Duodenal mucosa (tissue), 2 donors: ENCODE measurements around the gene HMGCS1.
"Not testable (repeated sequence)": the region's sequence is repeated elsewhere in the genome, so short reads cannot be mapped to it uniquely, and the experiment has no call there.

ENCODE experiments used
- H3K27ac ChIP-seq: one replicate; pipeline ENCODE4 v1.7.0; 2013; ENCODE audit warnings: low read depth, low read length
- H3K27me3 ChIP-seq, 2 donors: one replicate each; pipeline ENCODE4 v1.7.0; 2013; ENCODE audit warnings: low read length in 2 of 2, control low read depth in 1 of 2; ENCODE audit not compliant: insufficient read depth in 2 of 2, control insufficient read depth in 1 of 2
- H3K36me3 ChIP-seq, 2 donors: one replicate each; pipeline ENCODE4 v1.7.0; 2013; ENCODE audit warnings: low read length in 2 of 2, control low read depth in 1 of 2; ENCODE audit not compliant: insufficient read depth in 2 of 2, control insufficient read depth in 1 of 2
- H3K4me1 ChIP-seq, 2 donors: one replicate each; pipeline ENCODE4 v1.7.0; 2013; ENCODE audit warnings: low read length in 2 of 2, control low read depth in 1 of 2; ENCODE audit not compliant: insufficient read depth in 2 of 2, control insufficient read depth in 1 of 2
- H3K4me3 ChIP-seq, 2 donors: one replicate each; pipeline ENCODE4 v1.7.0; 2013; ENCODE audit warnings: low read length in 2 of 2, low read depth in 1 of 2
- H3K9ac ChIP-seq, 2 donors: one replicate each; pipeline ENCODE4 v1.7.0; 2013; ENCODE audit warnings: low read length in 2 of 2, low read depth in 1 of 2
- H3K9me3 ChIP-seq, 2 donors: one replicate each; pipeline ENCODE4 v1.7.0; 2013; ENCODE audit warnings: low read length in 2 of 2, control low read depth in 1 of 2; ENCODE audit not compliant: control insufficient read depth in 1 of 2

HMGCS1 gene

DNA sequence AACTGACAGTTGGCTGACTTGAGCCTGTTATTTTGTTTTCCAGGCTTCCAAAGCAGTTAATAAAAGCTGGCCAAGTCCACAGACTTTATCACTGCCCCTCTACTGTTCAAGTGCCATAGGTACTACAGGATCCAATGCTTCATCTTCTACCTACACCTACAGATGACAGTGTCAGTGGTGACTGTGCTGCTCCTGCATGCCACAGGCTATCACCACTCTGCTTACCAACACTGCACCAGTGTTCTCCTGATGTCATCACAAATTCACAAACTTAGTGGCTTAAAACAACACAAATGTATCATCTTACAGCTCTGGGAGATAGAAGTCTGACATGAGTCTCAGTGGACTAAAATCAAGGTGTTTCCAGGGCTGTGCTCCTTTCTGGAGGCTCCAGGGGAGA is 26.6 kb downstream of the HMGCS1 start:
- H3K4me1 ChIP-seq, result no peaks in the 10 kb centered on the region
- no peaks in the 10 kb centered on the region for H3K27me3 ChIP-seq
- no peak overlapping the region for H3K27ac ChIP-seq
- no peak overlapping the region for H3K9ac ChIP-seq
- peaks cover 6 to 45% of the 10 kb centered on the region in 2 donors for H3K36me3 ChIP-seq
- no peak overlapping the region for H3K4me3 ChIP-seq
- no peaks in the 10 kb centered on the region for H3K9me3 ChIP-seq

DNA sequence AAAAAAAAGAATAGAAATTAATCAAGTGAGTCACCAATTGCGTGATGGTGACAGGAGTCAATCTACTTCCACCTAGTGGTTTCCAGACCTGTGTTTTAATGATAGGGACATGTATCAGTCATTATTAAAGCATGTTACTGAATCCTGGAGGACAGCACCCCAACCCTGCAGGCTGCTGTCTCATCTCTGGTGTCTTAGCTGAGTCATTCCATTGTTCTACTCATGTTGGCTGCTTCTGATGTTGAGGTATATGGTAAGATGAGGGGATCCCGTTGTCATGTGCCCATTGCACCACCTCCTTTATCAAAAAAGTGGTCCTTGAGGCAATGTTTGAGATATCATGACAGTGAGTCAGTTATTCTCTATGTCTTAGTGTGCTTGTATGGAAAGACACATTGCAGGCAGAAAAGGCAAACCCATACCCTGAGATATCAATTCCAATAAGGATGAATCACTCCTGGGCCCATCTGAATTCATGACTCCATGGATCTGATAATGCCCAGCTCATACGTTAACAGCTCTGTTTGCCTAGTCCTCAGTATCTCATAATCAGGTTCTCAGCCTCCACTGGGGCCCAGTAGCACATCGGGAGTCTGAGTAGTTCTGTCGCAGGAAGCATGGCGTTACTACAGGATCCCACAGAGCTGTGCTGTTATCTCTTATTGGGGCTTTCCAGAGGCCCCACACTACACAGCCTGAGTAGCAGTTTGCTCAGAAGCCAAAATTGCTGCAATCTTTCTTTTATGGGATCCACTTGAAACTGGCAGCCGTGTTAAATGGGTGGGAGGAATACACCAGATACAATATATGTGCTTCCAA is 31.2 kb downstream of the HMGCS1 start:
- Histone ChIP-seq H3K4me1 (no peaks in the 10 kb centered on the region), H3K9me3 (no peaks in the 10 kb centered on the region), H3K4me3 (no peak overlapping the region), H3K36me3 (peaks cover 6 to 11% of the 10 kb centered on the region in 2 donors), H3K27me3 (no peaks in the 10 kb centered on the region), H3K27ac (no peak overlapping the region), H3K9ac (no peak overlapping the region)

DNA sequence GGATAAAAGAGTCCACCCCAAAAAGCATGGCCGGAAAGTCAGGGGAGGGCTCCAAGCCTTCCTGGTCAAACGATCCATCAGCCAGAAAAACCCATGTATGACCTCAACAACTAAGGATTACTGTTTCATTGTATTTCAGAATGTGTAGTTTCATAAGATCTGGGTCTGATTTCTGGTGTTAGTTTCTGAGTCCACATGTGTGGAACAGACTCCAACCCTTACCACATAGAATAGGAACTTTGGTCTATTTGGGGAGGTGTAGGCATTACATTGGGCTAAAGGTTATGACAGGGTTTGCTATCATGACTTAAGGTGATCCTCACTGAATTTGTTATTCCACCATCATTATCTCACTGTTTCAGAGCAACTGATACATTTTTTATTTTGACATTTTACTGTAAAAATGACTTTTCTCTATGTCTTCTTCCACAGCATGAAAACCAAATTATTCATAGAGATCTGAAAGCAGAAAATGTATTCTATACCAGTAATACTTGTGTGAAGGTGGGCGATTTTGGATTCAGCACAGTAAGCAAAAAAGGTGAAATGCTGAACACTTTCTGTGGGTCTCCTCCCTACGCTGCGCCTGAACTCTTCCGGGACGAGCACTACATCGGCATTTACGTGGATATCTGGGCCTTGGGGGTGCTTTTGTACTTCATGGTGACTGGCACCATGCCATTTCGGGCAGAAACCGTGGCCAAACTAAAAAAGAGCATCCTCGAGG is 33.5 kb downstream of the HMGCS1 start:
- no peak overlapping the region for H3K9ac ChIP-seq
- no peak overlapping the region for H3K4me3 ChIP-seq
- H3K36me3 ChIP-seq, result no peaks in the 10 kb centered on the region
- H3K9me3 ChIP-seq, result no peaks in the 10 kb centered on the region
- H3K27ac ChIP-seq, result no peak overlapping the region
- no peaks in the 10 kb centered on the region for H3K27me3 ChIP-seq
- no peaks in the 10 kb centered on the region for H3K4me1 ChIP-seq

- H3K27ac ChIP-seq, result no peak overlapping the region
- H3K4me1 ChIP-seq, result no peaks in the 10 kb centered on the region
- no peaks in the 10 kb centered on the region for H3K36me3 ChIP-seq
- H3K9me3 ChIP-seq, result no peaks in the 10 kb centered on the region
- H3K9ac ChIP-seq, result no peak overlapping the region
- no peaks in the 10 kb centered on the region for H3K27me3 ChIP-seq
- H3K4me3 ChIP-seq, result no peak overlapping the region
These were observed 37.8 kb downstream of the HMGCS1 start for GRCh38 chr5:43275391-43275790.

DNA sequence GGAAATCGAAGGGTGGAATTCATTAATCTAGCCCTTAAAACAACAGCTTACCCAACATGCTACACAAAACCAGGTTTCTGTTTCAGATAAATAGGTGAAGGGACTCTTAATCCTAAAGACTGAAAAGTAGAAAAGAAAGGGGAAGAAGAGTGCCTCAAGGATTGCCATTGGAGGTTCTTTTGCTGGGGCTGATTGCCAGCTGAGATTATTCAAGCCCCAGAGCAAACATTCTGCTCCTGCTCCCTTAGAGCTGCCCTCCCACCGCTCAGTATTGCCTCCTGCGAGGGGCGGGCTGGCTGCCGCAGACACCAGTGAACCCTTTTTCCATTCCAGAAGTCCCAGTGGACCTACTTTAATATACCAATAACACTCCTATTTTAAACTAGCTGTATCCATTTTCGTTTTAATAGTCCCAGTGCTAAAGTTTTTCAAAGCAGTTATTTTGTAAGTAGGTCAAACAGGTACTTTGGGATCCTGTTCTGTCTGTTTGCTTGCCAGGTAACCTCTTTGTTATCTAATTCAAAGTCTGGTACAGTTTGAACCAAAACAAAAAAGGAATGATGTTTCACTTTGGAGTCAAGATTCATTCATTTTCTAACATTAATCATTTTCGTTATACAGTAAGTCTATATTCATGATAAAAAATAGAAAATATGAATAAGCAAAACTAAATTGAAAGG is 38.6 kb downstream of the HMGCS1 start:
- no peak overlapping the region for H3K4me3 ChIP-seq
- H3K27ac ChIP-seq, result no peak overlapping the region
- no peaks in the 10 kb centered on the region for H3K9me3 ChIP-seq
- no peak overlapping the region for H3K9ac ChIP-seq
- H3K4me1 ChIP-seq, result no peaks in the 10 kb centered on the region
- no peaks in the 10 kb centered on the region for H3K27me3 ChIP-seq
- no peaks in the 10 kb centered on the region for H3K36me3 ChIP-seq

- Histone ChIP-seq H3K36me3 (no peaks in the 10 kb centered on the region), H3K4me1 (no peaks in the 10 kb centered on the region), H3K4me3 (no peak overlapping the region), H3K9me3 (no peaks in the 10 kb centered on the region), H3K27ac (no peak overlapping the region), H3K9ac (no peak overlapping the region), H3K27me3 (no peaks in the 10 kb centered on the region)
These were observed 39.7 kb downstream of the HMGCS1 start for GRCh38 chr5:43273552-43273951.

- H3K4me1 ChIP-seq, result no peaks in the 10 kb centered on the region
- no peak overlapping the region for H3K9ac ChIP-seq
- no peaks in the 10 kb centered on the region for H3K36me3 ChIP-seq
- no peak overlapping the region for H3K4me3 ChIP-seq
- H3K27me3 ChIP-seq, result no peaks in the 10 kb centered on the region
- H3K9me3 ChIP-seq, result no peaks in the 10 kb centered on the region
- no peak overlapping the region for H3K27ac ChIP-seq
These were observed 42.6 kb downstream of the HMGCS1 start for GRCh38 chr5:43270645-43271044.

DNA sequence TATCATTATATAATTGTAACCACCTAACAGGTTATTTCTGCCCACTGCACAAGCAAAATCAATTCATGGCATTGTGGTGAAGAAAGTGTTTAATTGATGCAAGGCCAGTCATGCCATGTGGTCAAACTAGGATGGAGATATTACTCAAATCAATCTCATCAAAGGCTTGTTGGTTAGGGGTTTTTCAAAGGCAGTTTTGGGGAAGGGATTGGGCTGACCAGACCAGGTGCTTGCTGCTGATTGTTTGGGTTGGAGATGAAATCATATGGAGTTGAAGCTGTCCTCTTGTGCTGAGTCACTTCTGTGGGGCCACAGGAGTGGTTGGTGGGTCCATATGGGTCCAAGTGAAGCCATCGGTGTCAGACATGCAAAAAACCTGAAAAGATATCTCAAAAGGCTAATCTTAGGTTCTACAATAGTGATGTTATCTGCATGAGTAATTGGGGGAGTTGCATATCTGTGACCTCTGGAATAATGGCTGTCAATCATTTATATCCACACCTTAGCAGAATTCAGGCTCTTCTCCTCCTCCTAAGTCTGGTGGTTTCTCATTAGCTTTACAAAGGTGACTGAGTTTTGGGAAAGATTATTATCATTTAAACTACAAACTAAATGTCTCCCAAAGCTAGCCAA is 44.9 kb downstream of the HMGCS1 start:
- Histone ChIP-seq H3K4me1 (no peaks in the 10 kb centered on the region), H3K9ac (no peak overlapping the region), H3K36me3 (no peaks in the 10 kb centered on the region), H3K9me3 (no peaks in the 10 kb centered on the region), H3K4me3 (no peak overlapping the region), H3K27ac (no peak overlapping the region), H3K27me3 (no peaks in the 10 kb centered on the region)

DNA sequence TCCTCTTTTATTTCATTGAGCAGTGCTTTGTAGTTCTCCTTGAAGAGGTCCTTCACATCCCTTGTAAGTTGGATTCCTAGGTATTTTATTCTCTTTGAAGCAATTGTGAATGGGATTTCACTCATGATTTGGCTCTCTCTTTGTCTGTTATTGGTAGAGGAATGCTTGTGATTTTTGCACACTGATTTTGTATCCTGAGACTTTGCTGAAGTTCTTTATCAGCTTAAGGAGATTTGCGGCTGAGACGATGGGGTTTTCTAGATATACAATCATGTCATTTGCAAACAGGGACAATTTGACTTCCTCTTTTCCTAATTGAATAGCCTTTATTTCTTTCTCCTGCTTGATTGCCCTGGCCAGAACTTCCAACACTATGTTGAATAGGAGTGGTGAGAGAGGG is 50.9 kb downstream of the HMGCS1 start:
- not testable (repeated sequence) for H3K36me3 ChIP-seq, H3K4me3 ChIP-seq, H3K9me3 ChIP-seq, H3K27ac ChIP-seq, H3K4me1 ChIP-seq, H3K27me3 ChIP-seq, H3K9ac ChIP-seq

DNA sequence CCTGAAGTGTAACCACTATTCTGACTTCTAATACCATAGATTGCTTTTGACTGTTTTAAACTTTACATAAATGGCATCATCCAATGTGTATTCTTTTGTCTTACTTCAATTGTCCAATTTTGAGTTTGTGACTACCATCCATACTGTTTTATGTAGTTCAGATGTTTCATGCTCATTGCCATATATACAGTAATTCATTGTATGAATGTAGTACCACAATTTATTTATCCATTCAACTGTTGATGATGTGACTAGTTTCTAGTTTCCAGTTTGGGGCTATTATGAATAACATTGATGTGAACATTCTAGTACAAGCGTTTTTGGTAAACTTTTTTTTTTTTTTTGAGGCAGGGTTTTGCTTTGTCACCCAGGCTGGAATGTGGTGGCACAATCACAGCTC is 55.1 kb downstream of the HMGCS1 start:
- H3K36me3 ChIP-seq, result no peaks in the 10 kb centered on the region
- no peak overlapping the region for H3K27ac ChIP-seq
- H3K9me3 ChIP-seq, result no peaks in the 10 kb centered on the region
- no peaks in the 10 kb centered on the region for H3K27me3 ChIP-seq
- H3K9ac ChIP-seq, result no peak overlapping the region
- H3K4me1 ChIP-seq, result no peaks in the 10 kb centered on the region
- H3K4me3 ChIP-seq, result no peak overlapping the region
